ENCODE measurements around the gene TSEN54. TPM values are rescaled to one million over a fixed set of nuclear protein-coding genes. Genes with fewer than 3 reads are reported as not detected.

The TSEN54 gene
- total RNA-seq (10 to 100 TPM; 54.9 to 94.7 (median 67.6) TPM), total RNA-seq (15.4 to 87.3 (median 63.7) reads per million in 29 experiments)
- total RNA-seq (2013), result 83.6 TPM

DNA sequence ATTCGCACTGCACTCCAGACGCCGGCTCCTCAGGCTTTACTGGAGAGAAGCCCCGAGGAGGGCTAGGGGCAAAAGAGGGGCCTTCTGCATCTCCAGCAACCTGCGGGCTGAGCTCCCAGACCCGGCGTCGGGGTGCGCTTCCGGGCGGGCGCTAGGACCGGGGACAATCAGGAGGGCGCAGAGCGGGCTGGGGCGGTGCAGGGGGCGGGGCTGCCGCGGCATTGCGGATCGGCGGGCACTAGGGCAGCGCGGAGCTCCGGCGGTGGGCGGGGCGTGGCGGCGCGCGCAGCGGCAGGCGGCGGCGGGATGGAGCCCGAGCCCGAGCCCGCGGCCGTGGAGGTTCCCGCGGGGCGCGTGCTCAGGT, at the start of gene TSEN54:
TSS of gene TSEN54 (plus strand) at position 274 of the 364 bp plus-strand sequence. CDS start at position 307, 33 bp downstream.
- POLR2A ChIA-PET, result interaction anchor here in 1 of 2 donors (1.0 kb wide), 1 partner anchor 19 kb away, joined by 5 read pairs; no protein-coding TSS in a partner anchor
- ATAC-seq (replicated peaks in 1 of 4) (peak; percentile 84 to 86 (median 85)), DNase-seq (peak; percentile 90 to 98 (median 95))
- Mint-ChIP-seq H3K4me1 (peaks cover 21 to 28% (median 24%) of the 10 kb centered on the region in 3 donors), H3K4me3 (peak within 1 kb of the TSS; percentile 71 to 77 (median 75)), H3K9me3 (no peaks in the 10 kb centered on the region), H3K36me3 (peaks cover 8% of the 10 kb centered on the region), H3K27me3 (no peaks in the 10 kb centered on the region), H3K27ac (peak within 1 kb of the TSS; percentile 96)
- Histone ChIP-seq H3K27ac (ENCODE audit: low read length) (peak within 1 kb of the TSS; percentile 59), H3K4me1 (ENCODE audit: control insufficient read depth in 1 of 2, extremely low read depth in 1 of 2, insufficient read depth in 2 of 2, low read length in 2 of 2) (peaks cover 21 to 47% of the 10 kb centered on the region in 2 experiments), H3K9me3 (no peaks in the 10 kb centered on the region), H3K4me3 (ENCODE audit: control insufficient read depth in 1 of 2, extremely low read depth in 1 of 2, low read length in 1 of 2) (peak within 1 kb of the TSS; percentile 66 to 83), H3K27me3 (replicated peaks in 1 of 2; ENCODE audit: control insufficient read depth in 2 of 2, extremely low read depth in 1 of 2, insufficient read depth in 2 of 2, low read length in 1 of 2) (peaks cover 0 to 21% of the 10 kb centered on the region in 2 experiments), H3K36me3 (ENCODE audit: control insufficient read depth in 2 of 2, extremely low read depth in 1 of 2, insufficient read depth in 1 of 2, low read length in 1 of 2) (peaks cover 10 to 25% of the 10 kb centered on the region in 2 donors)
- WGBS (ENCODE audit: insufficient coverage), result under 1% methylated on average over 45 of the region's 45 CpGs
- CTCF ChIA-PET, result interaction anchor here (0.5 to 1.5 kb wide), 10 partner anchors 9 to 685 kb away, joined by 3 to 17 read pairs (median 4); partner anchors contain the start of genes GRB2 (in 1 of the 2), LLGL2 (in 1 of the 2), SMIM5 (in 1 of the 2) and TMEM94 (in 1 of the 2)

DNA sequence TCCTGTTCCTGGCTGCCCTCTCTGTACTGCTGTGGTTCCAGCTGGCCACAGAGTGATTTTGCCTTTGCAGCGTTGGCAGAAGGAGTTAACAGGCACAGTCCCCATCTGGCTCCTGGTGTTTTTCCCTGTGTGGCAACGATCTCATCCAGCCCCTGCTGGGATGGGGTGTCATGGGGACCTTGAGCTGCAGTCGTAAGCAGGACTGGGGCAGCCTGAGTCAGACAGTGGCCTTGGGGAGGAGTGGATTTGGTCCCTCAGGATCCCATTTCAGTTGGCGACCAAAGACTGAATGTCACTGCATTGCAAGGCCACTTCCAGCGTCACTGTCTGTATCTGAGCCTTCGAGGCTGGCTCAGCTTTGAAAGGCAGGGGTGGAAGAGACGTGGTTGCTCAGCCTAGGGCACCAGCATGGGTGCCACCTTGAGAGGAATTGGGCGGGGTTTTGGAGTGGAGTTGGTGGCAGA, 48.0 kb upstream of the TSEN54 start:
- peaks cover 18% of the 10 kb centered on the region for H3K36me3 Mint-ChIP-seq
- Histone ChIP-seq H3K27ac (ENCODE audit: low read length) (no peak overlapping the region), H3K27me3 (replicated peaks in 1 of 2; ENCODE audit: control insufficient read depth in 2 of 2, extremely low read depth in 1 of 2, insufficient read depth in 2 of 2, low read length in 1 of 2) (no peaks in the 10 kb centered on the region), H3K9me3 (no peaks in the 10 kb centered on the region), H3K36me3 (ENCODE audit: control insufficient read depth in 2 of 2, extremely low read depth in 1 of 2, insufficient read depth in 1 of 2, low read length in 1 of 2) (peaks cover 0 to 17% of the 10 kb centered on the region in 2 donors), H3K4me1 (ENCODE audit: control insufficient read depth in 1 of 2, extremely low read depth in 1 of 2, insufficient read depth in 2 of 2, low read length in 2 of 2) (no peaks in the 10 kb centered on the region), H3K4me3 (ENCODE audit: control insufficient read depth in 1 of 2, extremely low read depth in 1 of 2, low read length in 1 of 2) (no peak overlapping the region)
- H3K27ac Mint-ChIP-seq, result no peak overlapping the region
- H3K4me3 Mint-ChIP-seq, result no peak overlapping the region
- H3K27me3 Mint-ChIP-seq, result no peaks in the 10 kb centered on the region
- H3K9me3 Mint-ChIP-seq, result no peaks in the 10 kb centered on the region
- ATAC-seq (replicated peaks in 1 of 4), result no peak
- ChIA-PET POLR2A (interaction anchor here in 1 of 2 donors (0.6 kb wide), 1 partner anchor 248 kb away, joined by 3 read pairs; no protein-coding TSS in a partner anchor), CTCF (interaction anchor here in 1 of 2 donors (0.5 to 0.7 kb wide), 2 partner anchors 59 to 334 kb away, joined by 4 read pairs; no protein-coding TSS in a partner anchor)
- 94% methylated on average over 8 of the region's 8 CpGs for WGBS (ENCODE audit: insufficient coverage)
- no peak for DNase-seq
- peaks cover 14 to 26% (median 16%) of the 10 kb centered on the region in 3 donors for H3K4me1 Mint-ChIP-seq

DNA sequence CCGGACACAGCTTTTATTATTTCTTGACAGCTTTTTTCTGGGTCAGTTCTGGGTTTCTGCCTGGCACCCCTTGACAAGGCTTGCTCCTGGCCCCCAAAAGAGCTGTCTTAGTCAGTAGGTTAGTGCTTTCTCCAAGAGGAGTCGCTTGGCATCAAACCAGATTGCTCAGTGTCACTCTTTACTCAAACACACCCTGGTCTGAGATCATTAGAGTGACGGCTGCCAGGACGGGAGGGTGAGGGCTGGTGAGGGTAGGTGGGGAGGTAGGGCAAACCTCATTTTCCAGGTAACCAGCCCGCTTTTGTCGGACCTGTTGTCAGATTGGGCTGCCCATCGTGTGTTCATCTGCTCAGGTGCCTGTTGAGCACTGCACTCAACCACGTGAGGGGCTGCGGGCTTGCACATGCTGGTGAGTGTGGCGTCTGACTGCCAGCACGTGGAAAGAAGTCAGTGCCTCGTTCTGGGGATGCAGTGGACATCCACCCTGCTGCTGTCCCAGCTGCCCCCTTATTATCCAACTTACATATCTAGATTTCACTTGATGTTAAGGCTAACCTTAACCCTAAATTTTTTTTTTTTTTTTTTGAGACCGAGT, 47.5 kb upstream of the TSEN54 start:
- Histone ChIP-seq H3K4me3 (ENCODE audit: control insufficient read depth in 1 of 2, extremely low read depth in 1 of 2, low read length in 1 of 2) (no peak overlapping the region), H3K27me3 (replicated peaks in 1 of 2; ENCODE audit: control insufficient read depth in 2 of 2, extremely low read depth in 1 of 2, insufficient read depth in 2 of 2, low read length in 1 of 2) (no peaks in the 10 kb centered on the region), H3K9me3 (no peaks in the 10 kb centered on the region), H3K4me1 (ENCODE audit: control insufficient read depth in 1 of 2, extremely low read depth in 1 of 2, insufficient read depth in 2 of 2, low read length in 2 of 2) (no peaks in the 10 kb centered on the region), H3K36me3 (ENCODE audit: control insufficient read depth in 2 of 2, extremely low read depth in 1 of 2, insufficient read depth in 1 of 2, low read length in 1 of 2) (peaks cover 0 to 20% of the 10 kb centered on the region in 2 donors), H3K27ac (ENCODE audit: low read length) (no peak overlapping the region)
- ChIA-PET CTCF (interaction anchor here in 1 of 2 donors (0.7 kb wide), 1 partner anchor 59 kb away, joined by 4 read pairs; no protein-coding TSS in a partner anchor), POLR2A (no interaction called here)
- H3K27me3 Mint-ChIP-seq, result no peaks in the 10 kb centered on the region
- no peak for DNase-seq
- no peak overlapping the region for H3K4me3 Mint-ChIP-seq
- WGBS (ENCODE audit: insufficient coverage), result 94% methylated on average over 10 of the region's 13 CpGs
- no peak for ATAC-seq (replicated peaks in 1 of 4)
- peaks cover 18% of the 10 kb centered on the region for H3K36me3 Mint-ChIP-seq
- no peak overlapping the region for H3K27ac Mint-ChIP-seq
- H3K9me3 Mint-ChIP-seq, result no peaks in the 10 kb centered on the region
- peaks cover 9 to 20% (median 11%) of the 10 kb centered on the region in 3 donors for H3K4me1 Mint-ChIP-seq

DNA sequence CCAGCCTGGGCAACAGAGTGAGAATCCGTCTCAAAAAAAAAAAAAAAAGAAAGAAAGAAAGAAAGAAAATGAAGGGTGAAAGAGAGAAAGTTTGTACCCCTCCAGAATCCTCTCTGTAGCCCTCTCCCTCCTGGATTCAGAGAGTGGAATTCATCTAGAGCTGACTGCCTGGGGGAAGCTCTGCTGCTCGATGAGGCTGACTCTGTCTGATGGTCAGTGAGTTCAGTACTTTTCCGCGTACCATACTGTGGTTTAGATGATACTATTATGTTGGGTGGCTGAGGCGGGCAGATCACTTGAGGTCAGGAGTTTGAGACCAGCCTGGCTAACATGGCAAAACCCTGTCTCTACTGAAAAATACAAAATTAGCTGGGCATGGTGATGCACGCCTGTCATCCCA, 45.1 kb upstream of the TSEN54 start:
- POLR2A ChIA-PET, result no interaction called here

DNA sequence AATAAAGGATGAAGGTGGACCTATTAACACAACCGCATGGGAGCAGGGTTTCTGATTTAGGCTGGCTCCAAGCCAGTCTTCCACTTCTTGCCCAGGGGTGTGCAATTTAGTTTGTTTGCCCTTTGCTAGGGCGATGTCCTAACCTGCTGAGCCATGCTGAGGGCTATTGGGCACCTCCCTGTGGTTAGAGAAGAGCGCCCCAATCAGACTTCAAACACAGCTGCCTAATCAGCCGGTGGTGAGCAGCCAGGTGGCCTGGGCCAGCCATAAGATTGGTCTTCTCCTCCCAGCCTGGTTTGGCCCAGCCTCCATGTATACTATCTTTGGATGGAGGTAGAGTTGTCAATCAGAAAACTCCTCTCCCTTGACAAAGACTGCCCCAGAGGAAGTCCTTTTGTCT, 44.2 kb upstream of the TSEN54 start:
- POLR2A ChIA-PET, result no interaction called here
- Mint-ChIP-seq H3K9me3 (no peaks in the 10 kb centered on the region), H3K36me3 (peaks cover 19% of the 10 kb centered on the region), H3K27me3 (no peaks in the 10 kb centered on the region), H3K4me1 (peaks cover 0 to 11% (median 1%) of the 10 kb centered on the region in 3 donors), H3K27ac (no peak overlapping the region), H3K4me3 (no peak overlapping the region)
- Histone ChIP-seq H3K36me3 (ENCODE audit: control insufficient read depth in 2 of 2, extremely low read depth in 1 of 2, insufficient read depth in 1 of 2, low read length in 1 of 2) (peaks cover 0 to 32% of the 10 kb centered on the region in 2 donors), H3K4me3 (ENCODE audit: control insufficient read depth in 1 of 2, extremely low read depth in 1 of 2, low read length in 1 of 2) (no peak overlapping the region), H3K9me3 (no peaks in the 10 kb centered on the region), H3K27ac (ENCODE audit: low read length) (no peak overlapping the region), H3K4me1 (ENCODE audit: control insufficient read depth in 1 of 2, extremely low read depth in 1 of 2, insufficient read depth in 2 of 2, low read length in 2 of 2) (no peaks in the 10 kb centered on the region), H3K27me3 (replicated peaks in 1 of 2; ENCODE audit: control insufficient read depth in 2 of 2, extremely low read depth in 1 of 2, insufficient read depth in 2 of 2, low read length in 1 of 2) (no peaks in the 10 kb centered on the region)
- 100% methylated on average over 1 of the region's 4 CpGs for WGBS (ENCODE audit: insufficient coverage)
- ATAC-seq (replicated peaks in 1 of 4) (no peak), DNase-seq (no peak)
- CTCF ChIA-PET, result interaction anchor here in 1 of 2 donors (0.5 kb wide), 1 partner anchor 39 kb away, joined by 3 read pairs; no protein-coding TSS in a partner anchor

More for the DNA sequence above, 45.1 kb upstream of the TSEN54 start:
- Histone ChIP-seq H3K9me3 (no peaks in the 10 kb centered on the region), H3K4me1 (ENCODE audit: control insufficient read depth in 1 of 2, extremely low read depth in 1 of 2, insufficient read depth in 2 of 2, low read length in 2 of 2) (no peaks in the 10 kb centered on the region), H3K36me3 (ENCODE audit: control insufficient read depth in 2 of 2, extremely low read depth in 1 of 2, insufficient read depth in 1 of 2, low read length in 1 of 2) (peaks cover 0 to 29% of the 10 kb centered on the region in 2 donors), H3K27ac (ENCODE audit: low read length) (no peak overlapping the region), H3K27me3 (replicated peaks in 1 of 2; ENCODE audit: control insufficient read depth in 2 of 2, extremely low read depth in 1 of 2, insufficient read depth in 2 of 2, low read length in 1 of 2) (no peaks in the 10 kb centered on the region), H3K4me3 (ENCODE audit: control insufficient read depth in 1 of 2, extremely low read depth in 1 of 2, low read length in 1 of 2) (no peak overlapping the region)
- Mint-ChIP-seq H3K27me3 (no peaks in the 10 kb centered on the region), H3K36me3 (peaks cover 15% of the 10 kb centered on the region), H3K4me3 (no peak overlapping the region), H3K27ac (no peak overlapping the region), H3K9me3 (no peaks in the 10 kb centered on the region), H3K4me1 (peaks cover 0 to 6% (median 1%) of the 10 kb centered on the region in 3 donors)
- no peak for DNase-seq
- ATAC-seq (replicated peaks in 1 of 4), result no peak
- 96% methylated on average over 4 of the region's 6 CpGs for WGBS (ENCODE audit: insufficient coverage)
- CTCF ChIA-PET, result no interaction called here

DNA sequence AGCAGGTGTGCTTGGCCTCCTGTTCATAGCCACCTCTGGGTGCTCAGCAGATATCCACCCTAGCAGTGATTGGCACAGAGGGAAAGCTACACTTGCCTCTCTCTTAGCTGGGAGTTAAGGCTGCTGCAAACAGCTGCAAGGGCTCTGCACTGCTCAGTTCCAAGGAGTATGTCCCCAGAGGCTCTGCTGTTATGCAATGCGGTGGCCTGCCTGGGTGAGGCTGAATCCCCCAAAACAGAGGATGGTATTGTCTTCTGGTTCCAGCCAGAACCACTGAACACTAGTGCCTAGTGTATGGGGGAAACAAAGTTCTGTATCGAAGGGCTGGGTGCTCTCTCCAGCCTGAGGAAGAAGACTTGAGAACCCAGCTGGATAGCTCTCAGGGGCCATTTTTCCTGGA, 43.1 kb upstream of the TSEN54 start:
- H3K27ac ChIP-seq (ENCODE audit: low read length), result no peak overlapping the region
- H3K36me3 ChIP-seq (ENCODE audit: control insufficient read depth in 2 of 2, extremely low read depth in 1 of 2, insufficient read depth in 1 of 2, low read length in 1 of 2), result peaks cover 0 to 32% of the 10 kb centered on the region in 2 donors
- H3K4me1 Mint-ChIP-seq, result peaks cover 0 to 5% (median 0%) of the 10 kb centered on the region in 3 donors
- CTCF ChIA-PET, result no interaction called here
- H3K27ac Mint-ChIP-seq, result no peak overlapping the region
- whole genome bisulfite sequencing (ENCODE audit: insufficient coverage), result 92% methylated on average over 2 of the region's 2 CpGs
- DNase-seq (no peak), ATAC-seq (replicated peaks in 1 of 4) (no peak)
- H3K9me3 Mint-ChIP-seq, result no peaks in the 10 kb centered on the region
- POLR2A ChIA-PET, result no interaction called here
- H3K9me3 ChIP-seq, result no peaks in the 10 kb centered on the region
- no peaks in the 10 kb centered on the region for H3K27me3 ChIP-seq (replicated peaks in 1 of 2; ENCODE audit: control insufficient read depth in 2 of 2, extremely low read depth in 1 of 2, insufficient read depth in 2 of 2, low read length in 1 of 2)
- H3K27me3 Mint-ChIP-seq, result no peaks in the 10 kb centered on the region
- H3K4me3 ChIP-seq (ENCODE audit: control insufficient read depth in 1 of 2, extremely low read depth in 1 of 2, low read length in 1 of 2), result no peak overlapping the region
- no peak overlapping the region for H3K4me3 Mint-ChIP-seq
- peaks cover 16% of the 10 kb centered on the region for H3K36me3 Mint-ChIP-seq
- no peaks in the 10 kb centered on the region for H3K4me1 ChIP-seq (ENCODE audit: control insufficient read depth in 1 of 2, extremely low read depth in 1 of 2, insufficient read depth in 2 of 2, low read length in 2 of 2)

Measured in T-cell (primary cell).